Karpas-422 (cell line): ENCODE data around the gene CACNA1E. TPM values are rescaled to one million over a fixed set of nuclear protein-coding genes. Genes with fewer than 3 reads are reported as not detected.
A peak's percentile ranks its signal among the peaks of the same experiment; 100 is the strongest.

Source experiments
- DNase-seq: peaks from one replicate; pipeline ENCODE4 v3.0.0-alpha.2; 2015
- H2AFZ ChIP-seq: fragments of 200-600 bp; sonication (generic); 2 replicates; pipeline ENCODE4 v1.6.1; 2014; ENCODE audit warnings: antibody characterized with exemption, low read length, mixed read lengths
- H3K27ac ChIP-seq: fragments of 200-600 bp; sonication (generic); 2 replicates; pipeline ENCODE4 v1.5.1; 2014; ENCODE audit warnings: mild to moderate bottlenecking, low read length, moderate library complexity
- H3K27me3 ChIP-seq: fragments of 200-600 bp; sonication (generic); 2 replicates; pipeline ENCODE4 v1.6.1; 2014; ENCODE audit warnings: low read length, mixed read lengths
- H3K36me3 ChIP-seq: fragments of 200-600 bp; sonication (generic); 2 replicates; pipeline ENCODE4 v1.6.1; 2014; ENCODE audit warnings: low read length, mixed read lengths; ENCODE audit not compliant: insufficient read depth
- H3K4me1 ChIP-seq: fragments of 200-600 bp; sonication (generic); 2 replicates; pipeline ENCODE4 v1.6.1; 2014; ENCODE audit warnings: mild to moderate bottlenecking, low read length, mixed read lengths
- H3K4me2 ChIP-seq: fragments of 200-600 bp; sonication (generic); 2 replicates; pipeline ENCODE4 v1.6.1; 2014; ENCODE audit warnings: low read length, low read depth, mild to moderate bottlenecking; ENCODE audit not compliant: poor library complexity, severe bottlenecking
- H3K4me3 ChIP-seq: fragments of 200-600 bp; sonication (generic); 2 replicates; pipeline ENCODE4 v1.5.1; 2014; ENCODE audit warnings: mild to moderate bottlenecking, antibody characterized with exemption, low read length, mixed read lengths
- H3K79me2 ChIP-seq: fragments of 200-600 bp; sonication (generic); 2 replicates; pipeline ENCODE4 v1.6.1; 2014; ENCODE audit warnings: mild to moderate bottlenecking, low read length, mixed read lengths
- H3K9ac ChIP-seq: fragments of 200-600 bp; sonication (generic); 2 replicates; pipeline ENCODE4 v1.6.0; 2014; ENCODE audit warnings: low read length
- H3K9me2 ChIP-seq: fragments of 200-600 bp; sonication (generic), shearing (Covaris generic); replicated peaks from 2 replicates; pipeline ENCODE4 v1.6.0; 2014; ENCODE audit warnings: mild to moderate bottlenecking, low read length, moderate library complexity; ENCODE audit not compliant: insufficient read depth
- H3K9me3 ChIP-seq: fragments of 300-700, 200-600 bp; sonication (generic); 2 replicates; pipeline ENCODE4 v1.6.1; 2014; ENCODE audit warnings: low read length, mixed read lengths
- H4K20me1 ChIP-seq: fragments of 200-600 bp; sonication (generic); 2 replicates; pipeline ENCODE4 v1.6.1; 2014; ENCODE audit warnings: mild to moderate bottlenecking, antibody characterized with exemption, low read length, low read depth; ENCODE audit not compliant: insufficient read depth
- total RNA-seq: library from RNA; depleted of rRNA; stranded (reverse); fragments of >200 nt; shearing (Covaris generic); gene quantifications from 2 replicates; pipeline ENCODE4 v1.2.3, GENCODE V29; 2014; ENCODE audit warnings: low replicate concordance

Gene CACNA1E
- total RNA-seq, 1 experiment from 2014 or later = not detected

GRCh38 chr1:181583598-181583997 lies 100.3 kb downstream of the CACNA1E start:
- Histone ChIP-seq H3K9ac (no peak overlapping the region), H2AFZ (no peak overlapping the region), H3K4me3 (no peak overlapping the region), H3K9me3 (no peaks in the 10 kb centered on the region), H4K20me1 (no peaks in the 10 kb centered on the region), H3K27ac (no peak overlapping the region), H3K9me2 (no peaks in the 10 kb centered on the region), H3K4me1 (no peaks in the 10 kb centered on the region), H3K27me3 (no peaks in the 10 kb centered on the region), H3K36me3 (no peaks in the 10 kb centered on the region), H3K79me2 (no peaks in the 10 kb centered on the region), H3K4me2 (no peak overlapping the region)
- no peak for DNase-seq

DNA sequence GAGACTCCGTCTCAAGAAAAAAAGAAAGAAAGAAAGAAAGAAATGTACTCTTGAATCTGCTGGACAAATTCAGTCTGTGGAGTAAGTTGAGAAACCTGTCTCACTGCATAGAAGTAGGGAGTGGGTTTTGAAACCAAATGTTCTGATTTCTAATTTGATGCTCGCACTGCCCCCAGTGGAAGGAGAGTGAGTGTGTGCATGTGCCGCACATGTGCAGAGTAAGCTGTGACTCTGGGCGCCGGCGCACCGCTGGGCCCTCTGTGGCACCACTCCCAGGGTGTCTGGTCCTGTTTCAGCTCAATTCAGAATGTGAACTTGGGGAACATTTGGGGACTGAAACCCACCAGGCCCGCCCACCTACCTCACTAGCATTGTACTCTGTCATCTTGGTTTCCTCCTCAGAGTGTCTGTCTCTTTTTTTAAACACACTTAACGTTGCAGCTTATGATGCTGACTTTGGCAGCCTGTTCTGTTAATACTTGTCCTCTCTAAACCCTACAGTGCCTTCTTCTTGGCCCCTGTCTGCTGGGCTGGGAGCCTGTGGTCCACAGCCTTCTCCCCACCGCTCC lies 104.6 kb downstream of the CACNA1E start:
- H2AFZ ChIP-seq = no peak overlapping the region
- no peak overlapping the region for H3K27ac ChIP-seq
- no peaks in the 10 kb centered on the region for H3K79me2 ChIP-seq
- no peaks in the 10 kb centered on the region for H4K20me1 ChIP-seq
- no peak overlapping the region for H3K9ac ChIP-seq
- H3K36me3 ChIP-seq = no peaks in the 10 kb centered on the region
- no peak overlapping the region for H3K4me2 ChIP-seq
- peak; percentile 53 for DNase-seq
- H3K9me2 ChIP-seq = no peaks in the 10 kb centered on the region
- H3K27me3 ChIP-seq = no peaks in the 10 kb centered on the region
- no peaks in the 10 kb centered on the region for H3K9me3 ChIP-seq
- H3K4me3 ChIP-seq = no peak overlapping the region
- H3K4me1 ChIP-seq = no peaks in the 10 kb centered on the region

- H3K27ac ChIP-seq = no peak overlapping the region
- H3K27me3 ChIP-seq = no peaks in the 10 kb centered on the region
- no peaks in the 10 kb centered on the region for H3K9me2 ChIP-seq
- H4K20me1 ChIP-seq = no peaks in the 10 kb centered on the region
- H2AFZ ChIP-seq = no peak overlapping the region
- no peak overlapping the region for H3K4me2 ChIP-seq
- no peaks in the 10 kb centered on the region for H3K9me3 ChIP-seq
- H3K36me3 ChIP-seq = no peaks in the 10 kb centered on the region
- H3K9ac ChIP-seq = no peak overlapping the region
- H3K4me1 ChIP-seq = no peaks in the 10 kb centered on the region
- no peak overlapping the region for H3K4me3 ChIP-seq
- no peak for DNase-seq
- H3K79me2 ChIP-seq = no peaks in the 10 kb centered on the region
Observed at GRCh38 chr1:181588631-181589030, 105.3 kb downstream of the CACNA1E start.

DNA sequence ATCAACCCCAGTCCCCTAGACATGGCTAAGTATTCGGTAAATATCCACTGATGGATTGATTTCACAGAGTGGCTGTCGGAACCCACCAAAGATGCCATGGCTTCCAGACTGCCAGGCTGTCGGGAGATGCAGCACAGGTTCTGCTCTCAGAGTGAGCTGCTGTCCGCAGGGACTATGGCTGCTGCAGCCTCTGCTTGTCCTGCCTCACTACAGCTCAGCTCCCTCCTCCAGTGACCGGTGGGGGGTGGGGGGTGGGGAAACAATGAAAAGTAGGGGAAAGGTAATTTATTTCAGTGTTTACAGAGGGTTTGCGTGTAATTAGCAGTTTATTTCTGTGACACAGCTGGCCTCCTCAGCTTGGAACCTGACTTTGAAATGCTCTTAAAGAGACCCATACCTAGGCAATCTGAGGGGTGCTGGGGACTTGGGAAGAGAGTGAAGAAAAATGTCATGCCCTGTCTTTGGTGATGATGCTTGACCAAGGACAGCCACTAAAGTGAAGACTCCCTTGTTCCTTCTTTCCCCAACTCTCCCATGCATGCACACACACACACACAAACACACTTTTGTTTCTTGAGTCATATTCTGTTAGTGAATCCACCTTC lies 109.0 kb downstream of the CACNA1E start:
- Histone ChIP-seq H4K20me1 (no peaks in the 10 kb centered on the region), H2AFZ (no peak overlapping the region), H3K9ac (no peak overlapping the region), H3K9me2 (no peaks in the 10 kb centered on the region), H3K4me2 (no peak overlapping the region), H3K27ac (no peak overlapping the region), H3K9me3 (no peaks in the 10 kb centered on the region), H3K4me3 (no peak overlapping the region), H3K79me2 (no peaks in the 10 kb centered on the region), H3K27me3 (no peaks in the 10 kb centered on the region), H3K4me1 (no peaks in the 10 kb centered on the region), H3K36me3 (no peaks in the 10 kb centered on the region)
- DNase-seq = no peak

DNA sequence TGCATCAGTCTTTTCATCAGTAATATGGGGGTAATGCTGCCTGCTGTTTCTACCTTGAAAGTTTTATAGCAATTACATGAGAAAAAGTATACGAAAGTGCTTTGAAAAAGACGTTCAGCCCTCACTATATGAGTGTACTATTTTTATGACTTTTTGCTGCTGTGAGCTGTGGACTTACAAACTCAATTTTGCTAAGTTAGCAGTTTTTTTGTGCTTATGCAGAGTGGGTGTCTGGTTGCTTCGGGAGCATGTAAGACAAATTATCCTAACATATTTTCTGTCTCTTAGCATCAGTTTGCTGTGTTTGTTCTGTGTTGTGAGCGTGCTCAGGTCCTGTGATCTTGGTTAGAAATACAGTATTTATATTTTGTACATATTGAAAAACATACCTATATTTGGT lies 109.7 kb downstream of the CACNA1E start:
- H4K20me1 ChIP-seq = no peaks in the 10 kb centered on the region
- no peaks in the 10 kb centered on the region for H3K4me1 ChIP-seq
- H3K27me3 ChIP-seq = no peaks in the 10 kb centered on the region
- no peak overlapping the region for H2AFZ ChIP-seq
- H3K9me2 ChIP-seq = no peaks in the 10 kb centered on the region
- no peaks in the 10 kb centered on the region for H3K79me2 ChIP-seq
- H3K4me2 ChIP-seq = no peak overlapping the region
- no peaks in the 10 kb centered on the region for H3K36me3 ChIP-seq
- DNase-seq = no peak
- H3K27ac ChIP-seq = no peak overlapping the region
- H3K9me3 ChIP-seq = no peaks in the 10 kb centered on the region
- H3K9ac ChIP-seq = no peak overlapping the region
- no peak overlapping the region for H3K4me3 ChIP-seq

GRCh38 chr1:181594553-181594952 lies 111.2 kb downstream of the CACNA1E start:
- no peaks in the 10 kb centered on the region for H4K20me1 ChIP-seq
- no peaks in the 10 kb centered on the region for H3K4me1 ChIP-seq
- H3K4me2 ChIP-seq = no peak overlapping the region
- H3K27ac ChIP-seq = no peak overlapping the region
- H3K9me3 ChIP-seq = no peaks in the 10 kb centered on the region
- no peak for DNase-seq
- H3K9ac ChIP-seq = no peak overlapping the region
- H3K27me3 ChIP-seq = no peaks in the 10 kb centered on the region
- no peaks in the 10 kb centered on the region for H3K36me3 ChIP-seq
- H2AFZ ChIP-seq = no peak overlapping the region
- H3K9me2 ChIP-seq = no peaks in the 10 kb centered on the region
- H3K4me3 ChIP-seq = no peak overlapping the region
- no peaks in the 10 kb centered on the region for H3K79me2 ChIP-seq

DNA sequence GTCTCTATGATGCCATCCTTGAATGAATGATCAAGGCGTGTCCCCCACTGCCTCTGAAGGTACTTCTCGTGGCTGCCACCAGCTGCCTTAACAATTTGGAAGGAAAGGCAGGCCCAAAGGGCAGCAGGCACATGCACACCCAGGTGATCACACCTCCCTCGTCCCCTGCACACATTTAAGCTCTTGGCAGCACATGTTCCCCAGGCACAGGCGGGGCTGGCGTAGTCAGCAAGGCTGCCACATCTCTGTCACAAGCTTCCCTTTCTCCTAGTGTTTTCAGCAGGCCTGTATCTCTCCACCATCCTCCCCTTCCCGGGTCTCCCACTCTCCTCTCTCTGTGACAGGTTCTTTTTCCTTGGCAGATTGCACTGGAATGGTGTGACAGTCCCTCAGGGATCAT lies 111.9 kb downstream of the CACNA1E start:
- Histone ChIP-seq H3K27ac (no peak overlapping the region), H2AFZ (no peak overlapping the region), H3K9me2 (no peaks in the 10 kb centered on the region), H4K20me1 (no peaks in the 10 kb centered on the region), H3K36me3 (no peaks in the 10 kb centered on the region), H3K4me1 (no peaks in the 10 kb centered on the region), H3K79me2 (no peaks in the 10 kb centered on the region), H3K4me2 (no peak overlapping the region), H3K27me3 (no peaks in the 10 kb centered on the region), H3K4me3 (no peak overlapping the region), H3K9me3 (no peaks in the 10 kb centered on the region), H3K9ac (no peak overlapping the region)
- DNase-seq = no peak

DNA sequence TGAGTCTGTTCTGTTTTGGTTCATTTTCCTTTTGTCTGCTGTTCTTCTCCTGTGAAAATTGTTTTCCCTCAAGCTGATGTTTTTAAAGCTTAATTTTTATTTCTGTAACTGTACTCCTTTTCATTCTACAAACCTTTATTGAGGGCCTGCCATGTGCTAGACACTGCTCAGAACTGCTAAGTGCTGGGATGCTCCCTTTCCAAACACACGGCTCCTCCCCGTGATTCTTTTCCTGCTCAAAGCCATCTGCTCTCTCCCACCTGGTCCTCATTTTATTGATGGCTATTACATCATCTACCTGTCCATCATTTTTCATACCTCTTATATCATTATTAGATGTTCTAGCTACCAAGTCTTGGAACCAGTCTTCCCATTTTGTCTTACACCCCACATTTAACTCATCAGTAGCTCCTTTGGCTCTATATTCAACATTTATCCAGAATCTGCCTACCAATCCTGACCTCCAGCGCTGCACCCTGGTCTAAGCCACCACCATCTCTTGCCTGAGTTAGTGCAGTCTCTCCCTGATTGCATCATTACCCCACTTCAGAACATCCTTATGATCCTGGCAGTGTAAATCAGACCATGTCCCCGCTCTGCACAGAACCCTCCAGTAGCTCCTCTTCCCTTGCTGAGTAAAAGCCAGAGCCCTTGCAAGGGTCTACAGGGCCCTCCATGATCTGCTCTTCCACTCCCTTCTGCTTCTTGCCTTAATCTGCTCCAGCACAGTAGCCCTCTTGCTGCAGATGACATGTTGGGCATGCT lies 118.1 kb downstream of the CACNA1E start:
- H3K79me2 ChIP-seq = no peaks in the 10 kb centered on the region
- no peak overlapping the region for H3K9ac ChIP-seq
- no peak overlapping the region for H3K4me3 ChIP-seq
- H3K9me3 ChIP-seq = no peaks in the 10 kb centered on the region
- no peak overlapping the region for H2AFZ ChIP-seq
- H3K9me2 ChIP-seq = no peaks in the 10 kb centered on the region
- H4K20me1 ChIP-seq = no peaks in the 10 kb centered on the region
- H3K4me2 ChIP-seq = no peak overlapping the region
- no peaks in the 10 kb centered on the region for H3K4me1 ChIP-seq
- H3K36me3 ChIP-seq = no peaks in the 10 kb centered on the region
- no peaks in the 10 kb centered on the region for H3K27me3 ChIP-seq
- no peak for DNase-seq
- no peak overlapping the region for H3K27ac ChIP-seq
